GM18502 (cell line): ENCODE results near the gene TAGLN.

Experiments
- ATAC-seq: cut with Tn5 transposase; IDR thresholded peaks from one replicate; pipeline ENCODE4 v1.9.1; 2021; ENCODE audit warnings: mild to moderate bottlenecking; ENCODE audit not compliant: unreplicated experiment, poor library complexity

TAGLN gene

GRCh38 chr11:117199053-117199915 lies at the start of gene TAGLN:
TSS of gene TAGLN (plus strand) at chr11:117199370. CDS start at chr11:117203014, 3,644 bp downstream.
- ATAC-seq = no peak

- no peak for ATAC-seq
These were observed 47.1 kb upstream of the TAGLN start for GRCh38 chr11:117152066-117152465.

GRCh38 chr11:117154468-117154867 lies 44.7 kb upstream of the TAGLN start:
- no peak for ATAC-seq

GRCh38 chr11:117157507-117157906 lies 41.7 kb upstream of the TAGLN start:
- no peak for ATAC-seq

GRCh38 chr11:117159892-117160291 lies 39.3 kb upstream of the TAGLN start:
- no peak for ATAC-seq

GRCh38 chr11:117160826-117161225 lies 38.3 kb upstream of the TAGLN start:
- ATAC-seq = no peak

- no peak for ATAC-seq
These were observed 32.7 kb upstream of the TAGLN start for GRCh38 chr11:117166491-117166890.

GRCh38 chr11:117169736-117170135 lies 29.4 kb upstream of the TAGLN start:
- ATAC-seq = no peak

- ATAC-seq = no peak
These were observed 29.0 kb upstream of the TAGLN start for GRCh38 chr11:117170210-117170609.

GRCh38 chr11:117171007-117171403 lies 28.2 kb upstream of the TAGLN start:
- ATAC-seq = no peak

GRCh38 chr11:117171404-117172061 lies 27.6 kb upstream of the TAGLN start:
- ATAC-seq = no peak

GRCh38 chr11:117172724-117173421 lies 26.3 kb upstream of the TAGLN start:
- no peak for ATAC-seq

GRCh38 chr11:117175104-117175503 lies 24.1 kb upstream of the TAGLN start:
- no peak for ATAC-seq

- ATAC-seq = no peak
These were observed 23.4 kb upstream of the TAGLN start for GRCh38 chr11:117175781-117176180.

GRCh38 chr11:117176186-117176585 lies 23.0 kb upstream of the TAGLN start:
- ATAC-seq = no peak

GRCh38 chr11:117177534-117178209 lies 21.5 kb upstream of the TAGLN start:
- ATAC-seq = no peak

GRCh38 chr11:117178210-117179034 lies 20.7 kb upstream of the TAGLN start, which contains the start of gene SIDT2:
TSS of gene SIDT2 (plus strand) at chr11:117178743. CDS start at chr11:117179264, 521 bp downstream.
- peak; percentile 90 for ATAC-seq

GRCh38 chr11:117179048-117179999 lies 19.8 kb upstream of the TAGLN start:
- peak; percentile 29 for ATAC-seq
